Measurements from ENCODE around the gene ACSS1.

DNA sequence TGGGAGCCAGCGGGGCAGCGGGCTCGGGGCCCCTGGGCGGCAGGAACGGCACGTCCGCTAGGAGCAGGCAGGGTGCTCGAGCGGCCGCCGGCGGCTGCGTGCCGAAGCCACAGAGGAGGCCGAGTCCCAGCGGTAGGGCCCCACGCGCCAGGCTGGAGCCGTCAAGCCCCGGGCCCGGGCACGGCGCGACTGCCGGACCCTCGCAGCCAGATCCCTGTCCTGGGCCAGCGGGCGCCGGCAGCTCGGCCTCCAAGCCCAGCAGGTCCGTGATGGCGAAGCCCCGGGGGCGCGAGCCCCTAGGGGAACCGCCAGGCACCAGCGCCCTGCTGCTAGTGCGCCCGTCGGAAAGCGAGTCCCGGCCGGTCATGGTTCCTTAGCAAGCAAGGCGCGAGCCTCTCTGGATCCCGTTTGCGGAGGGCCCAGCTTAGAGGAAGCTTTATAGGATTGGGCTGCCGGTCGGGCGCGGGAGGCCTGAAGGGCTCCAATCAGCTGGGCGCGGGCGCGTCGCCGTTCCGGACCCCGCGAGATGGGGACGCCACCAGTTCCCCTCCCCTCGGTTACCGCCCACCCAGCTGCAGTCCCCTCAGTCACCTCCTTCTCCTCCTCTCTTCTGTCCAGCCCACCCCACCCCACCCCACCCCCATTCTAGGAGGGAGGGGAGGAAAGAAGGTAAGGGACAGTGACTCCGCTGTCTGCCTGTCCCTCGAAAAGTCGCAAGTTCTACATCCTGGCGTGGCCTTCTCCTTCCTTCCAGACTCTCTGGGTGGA, 24.0 kb upstream of the ACSS1 start, which contains the start of gene VSX1:
- TF ChIP-seq GLIS3 (CRISPR knock-in tag; IDR thresholded peaks at IDR 0.05), result no peak
- TF ChIP-seq ZC3H10 (CRISPR knock-in tag; IDR thresholded peaks at IDR 0.05), result no peak
- no peak for TF ChIP-seq TSHZ2 (CRISPR knock-in tag; IDR thresholded peaks at IDR 0.05)
- TF ChIP-seq TOX (CRISPR knock-in tag; IDR thresholded peaks at IDR 0.05; ENCODE audit: borderline replicate concordance), result no peak
- no peak for TF ChIP-seq PATZ1 (CRISPR knock-in tag; IDR thresholded peaks at IDR 0.05; ENCODE audit: borderline replicate concordance)
- no peak for TF ChIP-seq TCF4 (CRISPR knock-in tag; IDR thresholded peaks at IDR 0.05; ENCODE audit: borderline replicate concordance)
- no peak for TF ChIP-seq ARNTL (CRISPR knock-in tag; IDR thresholded peaks at IDR 0.05; ENCODE audit: borderline replicate concordance, low read depth)
- TF ChIP-seq CREB5 (CRISPR knock-in tag; IDR thresholded peaks at IDR 0.05; ENCODE audit: low read depth), result no peak
- TF ChIP-seq CSRNP3 (CRISPR knock-in tag; IDR thresholded peaks at IDR 0.05), result no peak
- TF ChIP-seq ZFP3 (CRISPR knock-in tag; IDR thresholded peaks at IDR 0.05), result no peak
- TF ChIP-seq BACH2 (CRISPR knock-in tag; IDR thresholded peaks at IDR 0.05; ENCODE audit: borderline replicate concordance), result no peak
- no peak for TF ChIP-seq SNAI2 (CRISPR knock-in tag; IDR thresholded peaks at IDR 0.05)
- no peak for TF ChIP-seq ZFP30 (CRISPR knock-in tag; IDR thresholded peaks at IDR 0.05)
- TF ChIP-seq RARB (CRISPR knock-in tag; IDR thresholded peaks at IDR 0.05), result no peak

Measured in SK-N-SH treated with all-trans-retinoic acid at 6 μM for 48 hours (cell line).